Uterus (tissue), 4 donors: ENCODE measurements around the gene TRABD. TPM values are rescaled to one million over a fixed set of nuclear protein-coding genes. Genes with fewer than 3 reads are reported as not detected.
"Not testable (repeated sequence)": the region's sequence is repeated elsewhere in the genome, so short reads cannot be mapped to it uniquely, and the experiment has no call there.

Experiments
- DNase-seq, 2 donors: peaks; one replicate each; pipeline ENCODE4 v3.0.0-alpha.2; 2019 to 2020
- H3K27ac ChIP-seq, 2 donors: fragments of 200-600 bp; sonication (generic); 1 replicate in 1 of 2; 2 replicates in 1 of 2; pipeline ENCODE4 v1.5.1; 2016 to 2018
- H3K27me3 ChIP-seq, 2 donors: fragments of 200-600 bp; sonication (generic); one replicate each; pipeline ENCODE4 v1.5.1; 2018 to 2019; ENCODE audit warnings: control low read depth in 1 of 2
- H3K36me3 ChIP-seq, 2 donors: fragments of 200-600 bp; sonication (generic); one replicate each; pipeline ENCODE4 v1.5.1; 2019; ENCODE audit warnings: control low read depth in 1 of 2
- H3K4me1 ChIP-seq, 2 donors: fragments of 200-600 bp; sonication (generic); one replicate each; pipeline ENCODE4 v1.5.1; 2018 to 2019; ENCODE audit warnings: control low read depth in 1 of 2
- H3K4me3 ChIP-seq, 2 donors: fragments of 200-600 bp; sonication (generic); 1 replicate in 1 of 2; 2 replicates in 1 of 2; pipeline ENCODE4 v1.5.1; 2018 to 2019; ENCODE audit warnings: mild to moderate bottlenecking in 1 of 2
- H3K9me3 ChIP-seq, 2 donors: fragments of 200-600 bp; sonication (generic); one replicate each; pipeline ENCODE4 v1.5.1; 2019; ENCODE audit warnings: control low read depth in 1 of 2
- CTCF ChIP-seq, 4 experiments: fragments of 200-600 bp in 2 of 4; fragments of 450-650 bp in 2 of 4; sonication (generic) in 2 of 4; IDR thresholded peaks; one replicate each; pipeline ENCODE4 v1.5.1; 2016 to 2019; ENCODE audit warnings: antibody characterized with exemption in 4 of 4, mild to moderate bottlenecking in 2 of 4, moderate library complexity in 1 of 4
- POLR2A ChIP-seq, 2 donors: fragments of 450-650 bp; IDR thresholded peaks; one replicate each; pipeline ENCODE4 v1.6.1; 2016; ENCODE audit warnings: antibody characterized with exemption in 2 of 2, mild to moderate bottlenecking in 1 of 2, moderate library complexity in 1 of 2
- intact Hi-C: fragments of 100-400 bp; cut with DNase I; formaldehyde crosslinking; loops from one replicate; pipeline ENCODE4 v1.15.1; 2023; ENCODE audit warnings: low total_unique reads
- total RNA-seq, 4 donors: library from RNA; depleted of rRNA in 3 of 4; stranded (reverse); fragments of >200 nt in 3 of 4; gene quantifications; one replicate each; pipeline versions ENCODE4 v1.1.0 to v1.2.4, GENCODE V29; 2014 to 2023
- donor health status: DM: yes; HTN: yes; CAD: no.

TRABD gene
- total RNA-seq, 4 donors from 2014 or later, result 9.5 to 37.3 (median 15.0) TPM

- no peaks in the 10 kb centered on the region for H3K36me3 ChIP-seq
- DNase-seq, result no peak
- no peaks in the 10 kb centered on the region for H3K4me1 ChIP-seq
- no peaks in the 10 kb centered on the region for H3K27me3 ChIP-seq
- intact Hi-C loops, result no loop called here
- H3K4me3 ChIP-seq, result no peak overlapping the region
- TF ChIP-seq POLR2A (IDR thresholded peaks at IDR 0.05) (no peak), CTCF (IDR thresholded peaks at IDR 0.05) (no peak)
- no peak overlapping the region for H3K27ac ChIP-seq
- no peaks in the 10 kb centered on the region for H3K9me3 ChIP-seq
Observed at GRCh38 chr22:50161508-50162390, 24.0 kb upstream of the TRABD start.

GRCh38 chr22:50162391-50162956, 23.2 kb upstream of the TRABD start:
- no peak for TF ChIP-seq POLR2A (IDR thresholded peaks at IDR 0.05)
- TF ChIP-seq CTCF (IDR thresholded peaks at IDR 0.05), result no peak
- H3K4me3 ChIP-seq, result no peak overlapping the region
- H3K27ac ChIP-seq, result no peak overlapping the region
- no peaks in the 10 kb centered on the region for H3K4me1 ChIP-seq
- no peaks in the 10 kb centered on the region for H3K27me3 ChIP-seq
- intact Hi-C loops, result no loop called here
- H3K36me3 ChIP-seq, result no peaks in the 10 kb centered on the region
- no peak for DNase-seq
- no peaks in the 10 kb centered on the region for H3K9me3 ChIP-seq

GRCh38 chr22:50165436-50166123, 20.1 kb upstream of the TRABD start:
- DNase-seq, result no peak
- no peak for TF ChIP-seq CTCF (IDR thresholded peaks at IDR 0.05)
- no peak overlapping the region for H3K27ac ChIP-seq
- H3K9me3 ChIP-seq, result no peaks in the 10 kb centered on the region
- H3K4me3 ChIP-seq, result no peak overlapping the region
- no peaks in the 10 kb centered on the region for H3K27me3 ChIP-seq
- intact Hi-C loops, result no loop called here
- H3K36me3 ChIP-seq, result no peaks in the 10 kb centered on the region
- H3K4me1 ChIP-seq, result peaks cover 0 to 9% of the 10 kb centered on the region in 2 donors

GRCh38 chr22:50167689-50168489, 17.8 kb upstream of the TRABD start:
- Histone ChIP-seq H3K27me3 (peaks cover 0 to 2% of the 10 kb centered on the region in 2 donors), H3K27ac (no peak overlapping the region), H3K4me3 (no peak overlapping the region), H3K9me3 (no peaks in the 10 kb centered on the region), H3K4me1 (peaks cover 0 to 9% of the 10 kb centered on the region in 2 donors), H3K36me3 (no peaks in the 10 kb centered on the region)
- TF ChIP-seq POLR2A (IDR thresholded peaks at IDR 0.05) (no peak), CTCF (IDR thresholded peaks at IDR 0.05) (no peak)
- intact Hi-C loops, result no loop called here
- DNase-seq, result no peak

- H3K4me1 ChIP-seq, H3K36me3 ChIP-seq, H3K27ac ChIP-seq, intact Hi-C loops, H3K27me3 ChIP-seq, DNase-seq, H3K4me3 ChIP-seq, H3K9me3 ChIP-seq: not testable (repeated sequence)
Observed at GRCh38 chr22:50168490-50169180, 17.1 kb upstream of the TRABD start.
